Activated T-cell treated with anti-CD3 and anti-CD28 coated beads, Interleukin-2, amount 50 U/mL, for 1 hour (primary cell): ENCODE data around the gene CTTNBP2.

Experiments
- DNase-seq: peaks from one replicate; pipeline ENCODE4 v3.0.0-alpha.2; 2020

CTTNBP2 gene, protein sequence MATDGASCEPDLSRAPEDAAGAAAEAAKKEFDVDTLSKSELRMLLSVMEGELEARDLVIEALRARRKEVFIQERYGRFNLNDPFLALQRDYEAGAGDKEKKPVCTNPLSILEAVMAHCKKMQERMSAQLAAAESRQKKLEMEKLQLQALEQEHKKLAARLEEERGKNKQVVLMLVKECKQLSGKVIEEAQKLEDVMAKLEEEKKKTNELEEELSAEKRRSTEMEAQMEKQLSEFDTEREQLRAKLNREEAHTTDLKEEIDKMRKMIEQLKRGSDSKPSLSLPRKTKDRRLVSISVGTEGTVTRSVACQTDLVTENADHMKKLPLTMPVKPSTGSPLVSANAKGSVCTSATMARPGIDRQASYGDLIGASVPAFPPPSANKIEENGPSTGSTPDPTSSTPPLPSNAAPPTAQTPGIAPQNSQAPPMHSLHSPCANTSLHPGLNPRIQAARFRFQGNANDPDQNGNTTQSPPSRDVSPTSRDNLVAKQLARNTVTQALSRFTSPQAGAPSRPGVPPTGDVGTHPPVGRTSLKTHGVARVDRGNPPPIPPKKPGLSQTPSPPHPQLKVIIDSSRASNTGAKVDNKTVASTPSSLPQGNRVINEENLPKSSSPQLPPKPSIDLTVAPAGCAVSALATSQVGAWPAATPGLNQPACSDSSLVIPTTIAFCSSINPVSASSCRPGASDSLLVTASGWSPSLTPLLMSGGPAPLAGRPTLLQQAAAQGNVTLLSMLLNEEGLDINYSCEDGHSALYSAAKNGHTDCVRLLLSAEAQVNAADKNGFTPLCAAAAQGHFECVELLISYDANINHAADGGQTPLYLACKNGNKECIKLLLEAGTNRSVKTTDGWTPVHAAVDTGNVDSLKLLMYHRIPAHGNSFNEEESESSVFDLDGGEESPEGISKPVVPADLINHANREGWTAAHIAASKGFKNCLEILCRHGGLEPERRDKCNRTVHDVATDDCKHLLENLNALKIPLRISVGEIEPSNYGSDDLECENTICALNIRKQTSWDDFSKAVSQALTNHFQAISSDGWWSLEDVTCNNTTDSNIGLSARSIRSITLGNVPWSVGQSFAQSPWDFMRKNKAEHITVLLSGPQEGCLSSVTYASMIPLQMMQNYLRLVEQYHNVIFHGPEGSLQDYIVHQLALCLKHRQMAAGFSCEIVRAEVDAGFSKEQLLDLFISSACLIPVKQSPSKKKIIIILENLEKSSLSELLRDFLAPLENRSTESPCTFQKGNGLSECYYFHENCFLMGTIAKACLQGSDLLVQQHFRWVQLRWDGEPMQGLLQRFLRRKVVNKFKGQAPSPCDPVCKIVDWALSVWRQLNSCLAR (N-terminal part only)

DNA sequence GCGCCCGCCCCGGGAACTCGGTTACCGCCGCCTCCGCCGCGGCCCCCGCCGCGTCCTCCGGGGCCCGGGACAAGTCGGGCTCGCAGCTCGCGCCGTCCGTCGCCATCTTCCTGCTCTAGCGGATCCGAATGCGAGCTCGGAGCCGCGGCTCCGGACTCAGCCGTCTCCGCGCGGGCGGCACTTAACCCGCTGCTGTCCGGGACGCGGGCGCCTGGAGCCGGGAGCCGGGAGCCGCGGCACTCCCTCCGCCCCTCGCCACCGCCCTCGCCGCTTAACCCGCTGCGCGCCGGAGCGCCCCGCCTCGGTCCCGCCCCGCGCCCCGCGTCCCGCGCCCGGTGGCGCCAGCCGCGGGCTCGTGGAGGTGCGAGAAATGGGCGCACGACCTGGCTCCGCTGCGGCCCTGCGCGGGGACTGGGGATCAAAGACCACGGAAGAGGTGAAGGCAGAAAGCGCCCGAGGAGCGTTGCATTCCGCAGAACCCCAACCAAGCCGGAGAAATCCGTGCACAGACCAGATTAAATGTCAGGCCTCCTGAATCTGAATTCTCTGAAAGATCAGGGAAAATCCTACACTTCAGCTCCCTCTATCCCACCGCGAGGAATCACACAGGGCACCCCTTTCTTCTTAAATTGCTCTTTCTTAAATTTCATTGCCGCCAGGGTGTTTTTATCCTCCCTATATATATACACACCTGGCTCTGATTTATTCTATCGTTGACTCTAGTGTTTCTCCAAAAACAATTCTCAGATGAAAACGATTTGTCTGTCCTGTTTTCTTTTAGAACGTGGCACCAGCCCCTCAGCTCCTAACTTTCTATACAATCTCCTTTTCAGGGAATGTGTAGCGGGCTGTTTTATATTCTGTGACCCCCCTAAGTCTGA is at the start of gene CTTNBP2:
Gene CTTNBP2, minus strand, starts transcription at position 132 of the 881 bp plus-strand sequence. Its CDS starts 26 bp downstream, at position 106.
- no peak for DNase-seq

DNA sequence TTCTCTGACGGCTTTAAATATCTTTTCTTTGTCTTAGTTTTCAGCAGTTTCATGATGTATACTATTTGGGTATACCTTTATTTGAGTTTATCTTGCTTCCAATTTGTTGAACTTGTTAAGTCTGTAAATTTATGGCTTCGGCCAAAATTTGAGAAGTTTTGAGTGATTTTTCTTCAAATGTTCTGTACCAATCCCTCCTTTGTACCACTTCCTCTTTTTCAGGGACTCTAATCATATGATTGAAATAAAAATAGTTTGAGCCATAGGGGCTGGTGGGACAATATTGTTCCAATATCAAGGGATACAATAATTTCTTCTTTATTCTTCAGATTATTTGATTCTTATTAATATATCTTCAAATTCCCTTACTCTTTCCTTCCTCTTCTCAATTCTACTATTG is 43.1 kb upstream of the CTTNBP2 start:
- no peak for DNase-seq

DNA sequence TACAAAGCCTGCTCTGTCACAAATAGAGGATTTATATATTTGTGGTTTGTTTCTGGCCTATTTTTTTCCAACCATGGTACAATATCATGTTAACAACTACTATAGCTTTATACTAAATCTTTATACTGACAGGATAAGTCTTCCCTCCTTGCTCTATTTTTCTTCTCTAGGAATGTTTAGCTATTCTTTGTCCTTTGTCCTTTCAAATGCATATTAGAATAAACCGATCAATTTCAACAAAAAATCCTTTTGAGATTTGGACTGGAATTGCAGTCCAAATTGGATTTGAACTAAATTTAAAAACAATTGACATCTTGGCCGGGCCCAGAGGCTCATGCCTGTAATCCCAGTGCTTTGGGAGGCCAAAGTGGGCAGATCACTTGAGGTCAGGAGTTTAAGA is 39.2 kb upstream of the CTTNBP2 start:
- DNase-seq = no peak

DNA sequence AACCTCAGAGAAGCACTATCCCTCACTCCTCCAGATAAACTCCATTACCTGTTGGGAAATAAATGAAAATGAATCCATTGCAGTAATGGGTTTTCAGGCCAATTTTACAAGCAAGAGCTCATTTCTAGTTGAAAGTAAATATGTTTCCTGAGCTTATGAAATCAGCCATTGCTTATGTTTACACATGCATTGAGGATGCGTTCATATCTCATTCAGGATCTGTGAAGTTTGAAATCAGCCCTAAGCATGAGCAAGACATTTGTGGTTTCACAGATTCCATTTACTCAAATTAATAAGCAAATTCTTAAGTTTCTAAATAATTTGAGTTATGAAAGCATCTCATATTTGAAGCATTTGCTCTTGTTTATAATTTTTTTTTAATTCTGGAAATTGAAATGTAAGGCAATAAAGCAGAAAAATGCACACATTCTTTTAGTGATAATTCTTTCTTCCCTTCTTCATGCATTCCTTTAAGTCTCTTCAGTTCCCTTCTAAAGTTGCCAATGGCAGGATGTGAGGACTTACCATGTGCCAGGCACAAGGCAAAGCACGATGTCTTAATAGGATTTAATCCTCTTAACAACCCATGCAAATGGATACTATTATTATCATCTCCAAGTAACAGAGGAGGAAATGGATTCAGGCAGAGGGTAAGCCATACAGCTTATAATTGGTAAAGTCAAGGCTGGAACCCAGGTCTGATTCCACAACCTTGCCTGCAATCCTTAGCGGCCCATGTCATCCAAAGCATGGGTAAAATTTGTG is 35.0 kb upstream of the CTTNBP2 start:
- no peak for DNase-seq

DNA sequence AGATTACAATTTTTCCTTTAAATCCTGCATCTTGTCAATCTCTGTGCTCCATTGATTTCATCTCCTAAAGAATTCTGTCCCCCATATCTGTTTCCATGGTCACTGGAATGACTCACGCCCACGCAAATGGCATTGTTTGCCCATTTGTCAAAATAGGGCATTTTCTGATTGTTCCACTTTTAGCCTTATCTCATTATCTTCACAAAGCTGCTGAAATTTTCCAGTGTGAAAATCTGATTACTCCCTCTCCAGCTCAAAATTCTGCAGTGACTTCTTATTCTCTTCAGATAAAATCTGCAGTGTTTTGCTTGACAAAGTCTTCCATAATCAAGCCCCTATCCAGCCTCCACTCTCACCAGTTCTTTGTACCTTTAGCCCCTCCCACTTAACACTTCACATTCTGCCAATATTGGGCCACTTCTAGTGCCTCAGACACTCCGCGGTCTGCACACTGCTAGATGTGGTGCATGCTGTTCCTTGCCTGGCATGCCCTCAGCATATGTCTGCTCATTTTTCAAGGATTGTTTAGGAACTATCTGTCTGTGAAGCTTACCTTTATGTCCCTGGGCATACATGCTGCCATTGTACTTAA is 33.9 kb upstream of the CTTNBP2 start:
- DNase-seq = no peak

DNA sequence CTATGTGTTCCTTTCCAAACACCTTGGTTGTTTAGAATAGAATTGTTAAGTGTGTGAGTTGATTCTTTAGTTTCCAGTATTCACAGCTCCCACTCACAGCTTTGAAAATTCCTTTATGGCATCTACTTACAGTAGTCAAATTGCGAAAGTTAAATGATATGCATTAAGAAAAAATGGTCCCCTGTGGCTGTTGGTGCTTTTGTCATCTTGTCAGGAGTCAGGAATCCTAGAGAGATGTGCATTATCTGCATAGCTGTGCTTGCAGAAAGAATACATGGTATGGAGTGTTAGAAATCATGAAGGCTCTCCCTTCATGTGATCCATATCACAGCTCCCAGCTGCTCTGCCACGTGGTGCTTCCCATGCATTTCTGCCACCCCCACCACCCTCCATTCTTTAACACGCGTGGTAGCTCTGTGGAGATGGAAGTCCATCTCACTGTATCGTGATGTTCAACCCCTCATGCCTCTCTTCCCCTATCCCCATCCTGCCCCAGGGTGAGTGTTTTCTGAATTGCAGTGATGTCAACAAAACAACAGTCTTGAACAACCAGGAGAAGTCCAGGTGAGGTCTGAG is 29.2 kb upstream of the CTTNBP2 start:
- no peak for DNase-seq

DNA sequence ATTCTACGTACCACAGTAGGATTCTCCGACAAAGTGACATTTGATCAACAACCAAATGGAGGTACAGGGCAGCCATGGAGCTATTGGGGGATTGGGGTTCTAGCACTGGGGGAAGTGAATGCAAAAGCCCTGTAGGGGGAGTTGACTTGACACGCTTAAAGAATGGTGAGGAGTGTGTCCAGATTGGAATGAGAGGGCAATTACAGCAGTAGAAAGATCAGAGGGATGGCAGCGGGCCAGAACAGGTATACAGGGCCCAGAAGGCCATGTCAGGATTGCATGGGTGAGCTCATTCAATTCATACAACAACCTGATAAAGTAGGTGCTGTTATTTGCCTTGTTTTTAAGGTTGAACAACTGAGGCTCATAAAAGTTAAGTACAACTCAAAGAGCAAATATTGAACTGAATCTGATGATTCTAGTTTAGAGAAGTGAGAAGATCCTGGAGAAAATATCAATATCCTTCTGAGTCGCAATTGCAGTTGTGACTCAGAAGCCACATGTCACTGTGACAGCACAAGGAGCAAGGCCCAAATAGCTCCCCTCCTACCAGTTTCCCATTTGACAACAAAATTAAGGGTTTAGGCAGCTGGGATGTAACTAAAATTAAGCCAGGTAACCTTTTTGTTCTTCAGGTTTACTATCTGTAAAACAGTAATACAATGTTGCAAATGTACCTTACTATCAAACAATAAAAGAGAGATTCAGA is 28.0 kb upstream of the CTTNBP2 start:
- no peak for DNase-seq

DNA sequence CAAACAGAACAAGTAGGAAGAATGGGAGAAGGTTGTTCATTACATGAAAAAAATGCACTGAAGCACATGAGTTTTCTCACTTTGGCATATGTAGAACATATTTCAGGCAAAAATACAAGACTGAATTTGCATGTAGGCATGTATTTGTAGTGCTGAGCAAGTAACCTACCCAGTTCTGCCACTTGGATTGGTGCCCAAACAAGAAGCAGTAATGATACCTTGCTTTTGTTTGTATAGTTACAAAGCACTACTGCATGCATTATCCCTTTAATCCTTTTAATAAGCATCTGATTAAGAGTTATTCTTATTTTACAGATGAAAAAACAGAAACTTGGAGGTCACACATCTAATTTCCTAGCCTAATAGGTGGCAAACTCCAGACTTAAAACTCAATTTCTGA is 23.1 kb upstream of the CTTNBP2 start:
- DNase-seq = no peak

DNA sequence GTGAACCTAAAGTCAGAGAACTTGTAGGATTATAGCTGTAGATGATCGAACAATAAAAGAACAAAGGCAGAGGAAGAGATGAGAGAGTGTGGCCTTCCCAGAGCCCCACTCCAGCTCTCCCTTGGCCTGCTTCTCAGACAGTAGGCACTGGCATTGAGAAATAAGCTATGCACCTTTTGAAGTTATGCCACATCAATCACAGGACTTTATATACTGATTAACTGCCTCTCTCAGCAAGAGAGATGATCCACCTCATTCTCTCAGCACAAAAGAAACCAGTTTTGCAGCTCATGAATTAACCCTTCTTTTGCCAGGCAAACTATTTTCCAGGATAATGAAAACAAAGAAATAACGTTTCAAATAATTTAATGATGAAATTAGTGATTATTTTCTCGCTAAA is 22.0 kb upstream of the CTTNBP2 start:
- DNase-seq = no peak

DNA sequence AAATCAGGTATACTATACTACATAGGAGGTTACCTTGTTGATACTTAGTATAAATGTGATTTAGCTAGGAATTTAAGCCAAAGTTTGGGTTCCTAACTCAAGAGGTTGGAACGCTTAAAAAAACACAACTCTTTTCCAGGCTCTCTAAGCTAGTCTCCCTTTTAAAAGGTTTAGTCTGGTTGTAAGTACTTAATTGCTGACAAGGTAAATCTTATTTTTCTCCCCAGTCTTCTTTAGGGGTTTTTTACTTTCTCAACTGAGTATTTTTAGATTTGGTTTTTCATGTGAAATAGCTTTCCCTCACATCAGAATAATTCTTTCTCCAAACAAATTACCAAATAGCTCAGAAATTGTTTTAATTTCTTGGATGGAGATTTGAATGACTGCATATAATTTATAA is 20.8 kb upstream of the CTTNBP2 start:
- DNase-seq = no peak

DNA sequence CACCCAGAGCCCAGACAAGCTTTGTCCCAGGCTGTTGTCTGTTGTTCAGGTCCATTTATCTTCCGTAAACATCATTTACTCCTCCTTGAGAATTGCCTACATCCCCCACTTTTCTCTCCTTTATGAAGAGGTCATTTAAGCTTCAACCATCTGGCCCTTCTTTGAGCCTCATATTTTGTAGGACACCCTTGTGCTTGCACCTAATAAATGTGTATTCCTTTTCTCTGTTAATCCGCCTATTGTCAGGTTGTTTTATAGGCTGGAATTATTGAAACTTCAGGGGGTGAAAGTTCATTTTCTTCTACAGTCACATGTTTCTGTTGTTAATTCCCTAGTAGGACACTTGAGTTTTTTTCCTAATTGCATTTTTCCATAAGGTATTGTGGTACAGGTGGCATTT is 19.6 kb upstream of the CTTNBP2 start:
- DNase-seq = no peak

DNA sequence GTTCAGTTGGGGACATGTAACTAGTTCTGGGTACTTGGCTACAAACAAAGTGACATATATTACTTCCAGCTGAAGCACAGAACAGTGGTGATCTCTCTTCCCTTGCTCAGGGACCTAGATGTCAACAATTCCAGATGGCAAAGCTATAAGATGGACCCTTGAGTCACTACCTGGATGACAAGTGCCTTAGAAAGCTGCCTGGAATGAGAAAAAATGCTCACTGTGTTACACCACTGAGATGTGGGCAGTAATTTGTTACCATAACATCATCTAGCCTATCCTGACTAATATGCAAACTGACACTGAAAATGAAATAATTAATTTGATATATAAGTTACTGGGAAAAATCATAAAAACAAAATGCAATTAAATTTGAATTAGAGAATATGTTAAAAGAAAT is 16.4 kb upstream of the CTTNBP2 start:
- no peak for DNase-seq

DNA sequence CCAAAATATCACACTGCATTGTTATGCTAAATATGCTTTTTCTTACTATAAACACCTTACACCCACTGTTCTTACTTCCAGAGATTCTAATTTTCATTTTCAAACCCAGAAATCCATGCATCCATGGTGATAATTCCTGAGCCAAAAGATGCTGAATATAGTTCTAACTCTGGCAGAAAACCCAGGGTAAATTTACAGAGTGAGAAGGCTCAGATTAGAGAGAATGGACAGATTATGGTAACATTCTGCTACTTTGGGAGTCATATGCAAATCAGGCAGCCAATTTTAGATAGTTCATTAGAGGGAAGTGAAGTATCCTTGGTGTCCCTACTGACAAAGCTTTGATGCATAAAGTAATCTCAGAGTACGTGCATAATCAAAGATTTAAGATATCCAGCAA is 15.4 kb upstream of the CTTNBP2 start:
- DNase-seq = no peak

DNA sequence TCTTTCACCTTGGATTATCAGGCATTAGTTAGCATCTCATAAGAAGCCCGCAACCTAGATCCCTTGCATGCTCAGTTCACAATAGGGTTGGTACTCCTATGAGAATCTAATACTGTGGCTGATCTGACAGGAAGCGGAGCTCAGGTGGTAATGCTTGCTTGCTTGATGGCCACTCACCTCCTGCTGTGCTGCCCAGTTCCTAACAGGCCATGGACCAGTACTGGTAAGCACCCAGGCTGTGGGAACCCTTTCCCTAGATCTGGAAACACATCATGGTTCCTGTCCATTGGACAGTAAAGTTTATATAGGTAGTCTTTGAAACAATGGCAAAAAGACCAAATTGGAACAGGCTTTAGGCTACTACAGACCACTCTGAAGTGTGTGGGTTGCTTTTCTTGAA is 9.4 kb upstream of the CTTNBP2 start:
- DNase-seq = no peak

DNA sequence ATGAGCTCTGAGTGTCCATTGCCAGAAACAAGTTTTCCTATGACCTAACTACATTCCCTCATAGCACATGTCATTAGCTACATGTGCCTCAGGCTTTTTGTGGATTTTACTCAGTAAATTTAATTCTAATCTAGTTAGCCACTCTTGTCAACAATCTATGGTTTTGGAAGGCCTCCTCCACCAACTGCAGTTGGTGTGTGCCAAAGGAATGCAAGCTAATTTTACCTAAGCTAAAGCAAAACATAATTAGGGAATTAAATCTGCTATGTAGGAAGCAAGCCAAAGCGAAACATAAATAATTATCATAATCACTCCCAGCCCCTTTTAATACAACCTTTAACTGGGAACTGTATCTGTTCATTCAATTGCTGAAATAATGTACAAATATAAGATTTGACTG is 3.5 kb upstream of the CTTNBP2 start:
- no peak for DNase-seq

DNA sequence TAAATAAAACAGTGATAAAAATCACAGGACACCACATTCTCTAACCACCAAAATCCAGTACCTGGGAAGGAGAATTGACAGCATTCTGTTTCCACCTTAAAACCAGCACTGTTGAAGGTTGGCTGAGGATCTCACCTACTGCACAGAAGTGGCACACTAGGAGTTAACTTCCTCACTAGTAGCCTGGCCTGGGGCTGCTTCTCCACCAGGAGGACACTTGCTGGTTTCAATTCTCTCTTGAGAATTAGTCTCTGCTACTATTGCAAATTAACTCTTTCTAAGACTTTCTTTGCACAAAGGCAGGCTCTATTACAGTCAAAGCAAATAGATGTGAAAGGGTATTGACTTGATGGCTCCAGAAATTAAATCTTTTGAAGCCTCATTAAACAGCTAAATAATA is 2.3 kb upstream of the CTTNBP2 start:
- DNase-seq = no peak

DNA sequence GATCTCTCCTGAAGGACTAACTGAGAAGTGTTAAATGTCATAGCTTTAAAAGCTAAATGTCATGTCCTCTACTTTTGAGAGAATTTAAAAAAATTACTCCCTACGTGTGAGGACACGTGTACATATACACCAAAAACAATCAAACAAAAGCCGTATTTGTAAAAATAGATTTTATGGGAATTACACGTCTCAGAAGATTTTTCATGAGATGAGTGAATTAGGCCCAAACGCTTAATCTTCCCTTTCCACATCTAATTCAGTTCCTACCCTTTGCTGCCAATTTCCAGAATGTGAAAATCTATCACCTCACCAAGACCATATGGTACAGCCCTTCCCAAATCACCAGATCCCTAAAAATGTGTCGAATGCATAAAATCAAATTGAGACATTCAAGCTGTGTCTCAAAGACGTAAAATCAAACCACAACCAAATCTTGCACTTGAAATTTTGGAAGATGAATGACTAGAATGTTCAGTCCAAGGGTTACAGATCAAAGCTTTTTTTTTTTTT is 1.0 kb upstream of the CTTNBP2 start:
- no peak for DNase-seq

DNA sequence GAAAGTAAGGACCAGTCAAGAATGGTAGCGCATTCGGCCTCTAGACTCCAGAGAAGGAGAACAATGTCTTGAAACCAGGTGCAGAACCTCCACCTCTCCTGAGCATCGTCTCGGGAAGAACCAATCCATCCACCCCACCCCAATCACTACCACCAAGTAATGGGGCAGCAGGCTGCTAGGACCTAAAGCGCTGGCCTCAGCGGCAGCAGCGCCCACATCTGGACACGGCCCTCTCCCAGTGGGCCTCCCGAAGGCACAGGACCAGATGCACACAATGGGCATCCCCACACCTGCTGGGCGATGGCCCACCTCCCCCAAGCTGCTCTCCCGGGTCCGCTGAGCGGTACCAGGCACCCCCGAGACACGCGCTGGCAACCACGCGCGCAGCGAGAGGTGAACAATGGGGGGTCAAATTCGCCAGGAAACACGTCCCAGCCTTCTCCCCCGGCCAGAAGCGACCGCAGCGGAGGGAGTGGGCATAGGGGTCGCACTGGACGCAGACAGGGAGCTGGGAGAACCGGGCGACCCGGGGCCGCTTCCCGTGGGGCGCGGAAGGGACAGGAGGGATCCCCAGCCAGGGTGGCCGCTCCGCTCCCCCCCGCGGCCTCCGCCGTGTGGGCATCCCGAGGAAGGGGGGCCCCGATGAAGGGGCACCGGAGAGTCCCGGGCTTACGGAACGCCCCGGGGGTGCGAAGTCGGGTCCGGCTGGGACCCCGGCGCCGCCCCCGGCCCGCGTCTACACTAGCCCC is 506 bp downstream of the CTTNBP2 start:
- DNase-seq = no peak
